LNCaP clone FGC (cell line): ENCODE measurements around the gene INPP5F.

Experiments used
- DNase-seq: peaks from one replicate; pipeline ENCODE4 v3.0.0-alpha.2; 2011; ENCODE audit warnings: low read depth
- H3K4me3 ChIP-seq: 2 replicates; pipeline ENCODE4 v1.5.1; 2011; ENCODE audit warnings: mild to moderate bottlenecking, low read depth, low read length, control low read depth
- CTCF ChIP-seq: IDR thresholded peaks from 2 replicates; pipeline ENCODE4 v1.5.1; 2012; ENCODE audit warnings: mild to moderate bottlenecking; ENCODE audit not compliant: control insufficient read depth, insufficient read depth; ENCODE audit errors: extremely low read depth

Gene INPP5F

GRCh38 chr10:119735451-119735850, 9.6 kb downstream of the INPP5F start:
- TF ChIP-seq CTCF = no peak
- no peak for DNase-seq
- H3K4me3 ChIP-seq = no peak overlapping the region

- TF ChIP-seq CTCF = no peak
- DNase-seq = no peak
- no peak overlapping the region for H3K4me3 ChIP-seq
Observed at GRCh38 chr10:119736220-119736619, 10.4 kb downstream of the INPP5F start.

GRCh38 chr10:119737039-119737663, 11.3 kb downstream of the INPP5F start:
- no peak overlapping the region for H3K4me3 ChIP-seq
- no peak for TF ChIP-seq CTCF
- DNase-seq = no peak

GRCh38 chr10:119737823-119738222, 12.0 kb downstream of the INPP5F start:
- no peak overlapping the region for H3K4me3 ChIP-seq
- no peak for DNase-seq

GRCh38 chr10:119738962-119739361, 13.1 kb downstream of the INPP5F start:
- no peak overlapping the region for H3K4me3 ChIP-seq
- DNase-seq = no peak
- TF ChIP-seq CTCF = no peak

More at GRCh38 chr10:119737823-119738222, 12.0 kb downstream of the INPP5F start:
- TF ChIP-seq CTCF = no peak

GRCh38 chr10:119740096-119740495, 14.2 kb downstream of the INPP5F start:
- no peak for TF ChIP-seq CTCF
- no peak for DNase-seq
- H3K4me3 ChIP-seq = no peak overlapping the region

GRCh38 chr10:119742947-119743648, 17.2 kb downstream of the INPP5F start:
- TF ChIP-seq CTCF = no peak
- no peak overlapping the region for H3K4me3 ChIP-seq
- DNase-seq = no peak
